Uterus (tissue), 2 donors: ENCODE data around the gene NFIL3.
A peak's percentile ranks its signal among the peaks of the same experiment; 100 is the strongest.

ENCODE experiments used
- POLR2A ChIP-seq, 2 donors: fragments of 450-650 bp; IDR thresholded peaks; one replicate each; pipeline ENCODE4 v1.6.1; 2016; ENCODE audit warnings: antibody characterized with exemption in 2 of 2, mild to moderate bottlenecking in 1 of 2, moderate library complexity in 1 of 2
- TF ChIP-seq, protein P1 (sequence below), 4 experiments: fragments of 200-600 bp in 2 of 4; fragments of 450-650 bp in 2 of 4; sonication (generic) in 2 of 4; IDR thresholded peaks; one replicate each; pipeline ENCODE4 v1.5.1; 2016 to 2019; ENCODE audit warnings: antibody characterized with exemption in 4 of 4, mild to moderate bottlenecking in 2 of 4, moderate library complexity in 1 of 4

GRCh38 chr9:91421128-91421765, 2.4 kb downstream of the NFIL3 start:
- TF ChIP-seq, protein P1, sequence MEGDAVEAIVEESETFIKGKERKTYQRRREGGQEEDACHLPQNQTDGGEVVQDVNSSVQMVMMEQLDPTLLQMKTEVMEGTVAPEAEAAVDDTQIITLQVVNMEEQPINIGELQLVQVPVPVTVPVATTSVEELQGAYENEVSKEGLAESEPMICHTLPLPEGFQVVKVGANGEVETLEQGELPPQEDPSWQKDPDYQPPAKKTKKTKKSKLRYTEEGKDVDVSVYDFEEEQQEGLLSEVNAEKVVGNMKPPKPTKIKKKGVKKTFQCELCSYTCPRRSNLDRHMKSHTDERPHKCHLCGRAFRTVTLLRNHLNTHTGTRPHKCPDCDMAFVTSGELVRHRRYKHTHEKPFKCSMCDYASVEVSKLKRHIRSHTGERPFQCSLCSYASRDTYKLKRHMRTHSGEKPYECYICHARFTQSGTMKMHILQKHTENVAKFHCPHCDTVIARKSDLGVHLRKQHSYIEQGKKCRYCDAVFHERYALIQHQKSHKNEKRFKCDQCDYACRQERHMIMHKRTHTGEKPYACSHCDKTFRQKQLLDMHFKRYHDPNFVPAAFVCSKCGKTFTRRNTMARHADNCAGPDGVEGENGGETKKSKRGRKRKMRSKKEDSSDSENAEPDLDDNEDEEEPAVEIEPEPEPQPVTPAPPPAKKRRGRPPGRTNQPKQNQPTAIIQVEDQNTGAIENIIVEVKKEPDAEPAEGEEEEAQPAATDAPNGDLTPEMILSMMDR (IDR thresholded peaks at IDR 0.05): peak in 3 of 4 experiments; percentile 27 to 44 (median 37)
- peak in 1 of 2 donors; percentile 30 for TF ChIP-seq POLR2A (IDR thresholded peaks at IDR 0.05)
